ENCODE measurements around the gene SP3. TPM values are rescaled to one million over a fixed set of nuclear protein-coding genes. Genes with fewer than 3 reads are reported as not detected.

Gene SP3
- total RNA-seq, 1 experiment from 2014 or later, result 80.2 TPM

GRCh38 chr2:173934895-173935294 lies 30.3 kb downstream of the SP3 start:
- POLR2A ChIA-PET, result interaction anchor here (0.6 kb wide), 1 partner anchor 387 kb away, joined by 4 read pairs; no protein-coding TSS in a partner anchor
- Histone ChIP-seq H3K27ac (ENCODE audit: low read length) (no peak overlapping the region), H3K4me3 (ENCODE audit: low read depth in 2 of 2, low read length in 2 of 2) (no peak overlapping the region), H3K27me3 (ENCODE audit: control insufficient read depth, insufficient read depth, low read length) (no peaks in the 10 kb centered on the region), H3K36me3 (ENCODE audit: control insufficient read depth, insufficient read depth, low read length) (no peaks in the 10 kb centered on the region), H3K9me3 (ENCODE audit: control insufficient read depth, insufficient read depth, low read depth, low read length) (no peaks in the 10 kb centered on the region), H3K4me1 (ENCODE audit: control insufficient read depth, insufficient read depth, low read length) (peaks cover 26% of the 10 kb centered on the region)
- in situ Hi-C loops (cut with HindIII; ENCODE audit: low pct_unique_long_range_greater_than_20kb, low sequenced_read_pairs), result no loop called here
- DNase-seq (ENCODE audit: low read depth, low spot score) (no peak), ATAC-seq (no peak)
- CTCF ChIA-PET, result no interaction called here
- intact Hi-C loops (cut with micrococcal nuclease; ENCODE audit: unreplicated experiment), result no loop called here
- no TSS peak for BruUV-seq (replicated peaks)
- TF ChIP-seq TCF7L2 (IDR thresholded peaks at IDR 0.05; ENCODE audit: low read depth, low read length) (no peak), SIN3A (IDR thresholded peaks at IDR 0.05; ENCODE audit: borderline replicate concordance, insufficient read depth, low read depth, low read length) (no peak), REST (IDR thresholded peaks at IDR 0.05; ENCODE audit: insufficient read depth in 1 of 2, low read depth in 2 of 2, low read length in 1 of 2) (no peak), POLR2AphosphoS5 (IDR thresholded peaks at IDR 0.05; ENCODE audit: low read depth, low read length) (no peak), CTCF (IDR thresholded peaks at IDR 0.05) (no peak)

- no peaks in the 10 kb centered on the region for H3K27me3 ChIP-seq (ENCODE audit: control insufficient read depth, insufficient read depth, low read length)
- ATAC-seq (no peak), DNase-seq (ENCODE audit: low read depth, low spot score) (no peak)
- intact Hi-C loops (cut with micrococcal nuclease; ENCODE audit: unreplicated experiment) (no loop called here), in situ Hi-C loops (cut with HindIII; ENCODE audit: low pct_unique_long_range_greater_than_20kb, low sequenced_read_pairs) (no loop called here)
- no peak overlapping the region for H3K4me3 ChIP-seq (ENCODE audit: low read depth in 2 of 2, low read length in 2 of 2)
- H3K36me3 ChIP-seq (ENCODE audit: control insufficient read depth, insufficient read depth, low read length), result no peaks in the 10 kb centered on the region
- ChIA-PET POLR2A (interaction anchor here (0.6 kb wide), 1 partner anchor 114 kb away, joined by 4 read pairs; no protein-coding TSS in a partner anchor), CTCF (no interaction called here)
- no peak overlapping the region for H3K27ac ChIP-seq (ENCODE audit: low read length)
- peaks cover 12% of the 10 kb centered on the region for H3K4me1 ChIP-seq (ENCODE audit: control insufficient read depth, insufficient read depth, low read length)
- H3K9me3 ChIP-seq (ENCODE audit: control insufficient read depth, insufficient read depth, low read depth, low read length), result no peaks in the 10 kb centered on the region
- no TSS peak for BruUV-seq (replicated peaks)
- TF ChIP-seq TCF7L2 (IDR thresholded peaks at IDR 0.05; ENCODE audit: low read depth, low read length) (no peak), CTCF (IDR thresholded peaks at IDR 0.05) (no peak), REST (IDR thresholded peaks at IDR 0.05; ENCODE audit: insufficient read depth in 1 of 2, low read depth in 2 of 2, low read length in 1 of 2) (no peak), SIN3A (IDR thresholded peaks at IDR 0.05; ENCODE audit: borderline replicate concordance, insufficient read depth, low read depth, low read length) (no peak), POLR2AphosphoS5 (IDR thresholded peaks at IDR 0.05; ENCODE audit: low read depth, low read length) (no peak)
Observed at GRCh38 chr2:173931751-173932150, 33.4 kb downstream of the SP3 start.

Measured in Panc1 (cell line).